ENCODE data around the gene SLC38A7.

- TF ChIP-seq CTCF (IDR thresholded peaks at IDR 0.05; ENCODE audit: insufficient read depth, low read depth, low read length) = no peak
- TF ChIP-seq EZH2 (IDR thresholded peaks at IDR 0.05; ENCODE audit: insufficient read depth, low read length) = no peak
These were observed 497 bp upstream of the SLC38A7 start for GRCh38 chr16:58685084-58685449.

All from astrocyte (in vitro differentiated cells and primary cell).